Measurements from ENCODE around the gene PRG3. TPM values are rescaled to one million over a fixed set of nuclear protein-coding genes. Genes with fewer than 3 reads are reported as not detected.

Gene PRG3
- total and polyA plus RNA-seq, 2 experiments from 2014 or later: not detected

DNA sequence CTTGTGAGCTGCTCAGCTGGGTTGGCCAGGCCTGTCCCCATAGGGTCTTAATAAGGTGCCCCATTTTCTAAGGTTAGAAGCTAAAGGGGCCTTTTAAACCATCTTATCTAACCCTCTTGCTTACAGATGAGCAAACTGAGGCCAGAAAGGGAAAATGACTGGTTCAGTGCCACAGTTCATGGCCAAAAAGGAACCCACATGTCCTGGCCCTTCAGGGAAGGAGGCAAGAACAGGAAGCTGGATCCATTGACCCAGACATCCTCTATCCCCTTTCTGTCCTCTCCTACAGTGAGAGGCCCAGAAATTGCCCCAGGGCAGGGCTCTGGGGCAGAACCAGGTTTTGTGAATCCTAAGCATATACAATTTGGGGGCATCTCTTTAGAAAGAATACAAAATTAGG, 10.0 kb downstream of the PRG3 start:
- H3K9ac ChIP-seq: no peak overlapping the region
- H3K4me2 ChIP-seq (ENCODE audit: unreplicated experiment): no peak overlapping the region
- DNase-seq: no peak
- H3K79me2 ChIP-seq (ENCODE audit: insufficient read depth): no peaks in the 10 kb centered on the region
- H3K27me3 ChIP-seq (replicated peaks; ENCODE audit: insufficient read depth): no peaks in the 10 kb centered on the region
- no peaks in the 10 kb centered on the region for H3K9me2 ChIP-seq (ENCODE audit: insufficient read depth)
- in situ Hi-C loops (cut with MboI): no loop called here
- TF ChIP-seq EZH2 (IDR thresholded peaks at IDR 0.05; ENCODE audit: insufficient read depth, poor library complexity, severe bottlenecking) (no peak), EZH2phosphoT487 (IDR thresholded peaks at IDR 0.05; ENCODE audit: insufficient read depth, low read depth) (no peak)
- no peak overlapping the region for H3K4me3 ChIP-seq
- H3F3A ChIP-seq (ENCODE audit: insufficient read depth): no peaks in the 10 kb centered on the region
- H3K36me3 ChIP-seq (ENCODE audit: low read depth): no peaks in the 10 kb centered on the region
- H3K4me1 ChIP-seq (ENCODE audit: insufficient read depth): peaks cover 7% of the 10 kb centered on the region; the same call in 1 of the 2 replicates
- H4K20me1 ChIP-seq (ENCODE audit: insufficient read depth): no peaks in the 10 kb centered on the region
- H3K9me3 ChIP-seq (ENCODE audit: low read depth): no peaks in the 10 kb centered on the region
- no peak overlapping the region for H3K27ac ChIP-seq
- H2AFZ ChIP-seq: peak overlapping the region; percentile 25; the same call in 1 of the 2 replicates

DNA sequence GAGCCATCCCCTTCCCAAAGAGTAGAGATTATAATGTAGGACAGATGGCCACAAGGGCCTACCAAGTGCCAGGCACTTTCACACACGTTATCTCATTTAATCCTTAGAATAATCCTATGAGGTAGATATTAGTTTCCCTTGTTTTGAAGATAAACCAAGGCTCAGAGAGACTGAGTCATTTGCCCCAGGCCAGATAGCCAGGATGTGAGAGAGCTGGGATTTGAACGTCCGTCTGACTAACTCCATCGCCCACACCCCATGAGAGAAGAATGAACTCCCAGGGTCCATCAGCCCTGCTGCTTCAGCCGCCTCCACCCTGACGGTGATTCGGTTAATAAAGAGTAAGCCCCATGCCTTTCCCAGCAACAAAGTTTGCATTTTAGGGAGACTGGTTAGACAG, 10.7 kb downstream of the PRG3 start:
- WGBS, 2 experiments (ENCODE audit: low coverage in 1 of 2, low lambda C conversion rate in 2 of 2, missing lambda C conversion rate in 2 of 2): 15 to 19% methylated on average over 7 of the region's 7 CpGs
- H3K9ac ChIP-seq: 0 out of 2 replicates have a peak overlapping the region, but pooled peaks have one; percentile 19
- H3K36me3 ChIP-seq (ENCODE audit: low read depth): no peaks in the 10 kb centered on the region
- no peaks in the 10 kb centered on the region for H3K27me3 ChIP-seq (replicated peaks; ENCODE audit: insufficient read depth)
- H4K20me1 ChIP-seq (ENCODE audit: insufficient read depth): no peaks in the 10 kb centered on the region
- H3K4me2 ChIP-seq (ENCODE audit: unreplicated experiment): no peak overlapping the region
- no peaks in the 10 kb centered on the region for H3K9me2 ChIP-seq (ENCODE audit: insufficient read depth)
- H3F3A ChIP-seq (ENCODE audit: insufficient read depth): no peaks in the 10 kb centered on the region
- H3K4me3 ChIP-seq: no peak overlapping the region
- TF ChIP-seq EZH2phosphoT487 (IDR thresholded peaks at IDR 0.05; ENCODE audit: insufficient read depth, low read depth): no peak
- no peak for TF ChIP-seq EZH2 (IDR thresholded peaks at IDR 0.05; ENCODE audit: insufficient read depth, poor library complexity, severe bottlenecking)
- H3K27ac ChIP-seq: peak overlapping the region; percentile 58
- H3K4me1 ChIP-seq (ENCODE audit: insufficient read depth): peaks cover 7% of the 10 kb centered on the region; the same call in 1 of the 2 replicates
- in situ Hi-C loops (cut with MboI): no loop called here
- H2AFZ ChIP-seq: peak overlapping the region; percentile 25
- no peaks in the 10 kb centered on the region for H3K79me2 ChIP-seq (ENCODE audit: insufficient read depth)
- peak; percentile 91 for DNase-seq
- H3K9me3 ChIP-seq (ENCODE audit: low read depth): no peaks in the 10 kb centered on the region

DNA sequence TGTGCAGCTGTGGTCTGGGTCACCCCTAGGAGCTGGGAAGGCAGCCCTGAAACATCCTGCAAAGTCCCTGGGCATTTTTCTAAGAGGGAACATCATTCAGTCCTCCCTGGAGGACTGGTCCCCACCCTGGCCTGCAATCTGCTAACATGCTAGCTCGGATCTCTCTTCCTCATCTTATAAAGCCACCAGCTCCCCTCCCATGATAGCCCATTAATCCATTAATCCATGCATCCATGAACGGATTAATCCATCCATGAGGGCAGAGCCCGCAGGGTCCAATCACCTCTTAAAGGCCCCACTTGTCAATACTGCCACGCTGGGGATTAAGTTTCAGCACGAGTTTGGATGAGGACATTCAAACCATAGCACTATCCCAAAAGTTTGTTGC, 12.1 kb downstream of the PRG3 start:
- in situ Hi-C loops (cut with MboI): no loop called here
- no peaks in the 10 kb centered on the region for H3K9me3 ChIP-seq (ENCODE audit: low read depth)
- no peaks in the 10 kb centered on the region for H3K79me2 ChIP-seq (ENCODE audit: insufficient read depth)
- 59 to 60% methylated on average over 5 of the region's 5 CpGs for WGBS, 2 experiments (ENCODE audit: low coverage in 1 of 2, low lambda C conversion rate in 2 of 2, missing lambda C conversion rate in 2 of 2)
- TF ChIP-seq EZH2 (IDR thresholded peaks at IDR 0.05; ENCODE audit: insufficient read depth, poor library complexity, severe bottlenecking) (no peak), EZH2phosphoT487 (IDR thresholded peaks at IDR 0.05; ENCODE audit: insufficient read depth, low read depth) (no peak)
- no peak overlapping the region for H3K4me3 ChIP-seq
- H3K36me3 ChIP-seq (ENCODE audit: low read depth): no peaks in the 10 kb centered on the region
- no peaks in the 10 kb centered on the region for H4K20me1 ChIP-seq (ENCODE audit: insufficient read depth)
- H3K9me2 ChIP-seq (ENCODE audit: insufficient read depth): no peaks in the 10 kb centered on the region
- H3F3A ChIP-seq (ENCODE audit: insufficient read depth): no peaks in the 10 kb centered on the region
- H3K27ac ChIP-seq: no peak overlapping the region
- no peak for DNase-seq
- H3K9ac ChIP-seq: no peak overlapping the region
- no peak overlapping the region for H2AFZ ChIP-seq
- H3K4me2 ChIP-seq (ENCODE audit: unreplicated experiment): no peak overlapping the region
- H3K27me3 ChIP-seq (replicated peaks; ENCODE audit: insufficient read depth): no peaks in the 10 kb centered on the region
- H3K4me1 ChIP-seq (ENCODE audit: insufficient read depth): peaks cover 7% of the 10 kb centered on the region; the same call in 1 of the 2 replicates

DNA sequence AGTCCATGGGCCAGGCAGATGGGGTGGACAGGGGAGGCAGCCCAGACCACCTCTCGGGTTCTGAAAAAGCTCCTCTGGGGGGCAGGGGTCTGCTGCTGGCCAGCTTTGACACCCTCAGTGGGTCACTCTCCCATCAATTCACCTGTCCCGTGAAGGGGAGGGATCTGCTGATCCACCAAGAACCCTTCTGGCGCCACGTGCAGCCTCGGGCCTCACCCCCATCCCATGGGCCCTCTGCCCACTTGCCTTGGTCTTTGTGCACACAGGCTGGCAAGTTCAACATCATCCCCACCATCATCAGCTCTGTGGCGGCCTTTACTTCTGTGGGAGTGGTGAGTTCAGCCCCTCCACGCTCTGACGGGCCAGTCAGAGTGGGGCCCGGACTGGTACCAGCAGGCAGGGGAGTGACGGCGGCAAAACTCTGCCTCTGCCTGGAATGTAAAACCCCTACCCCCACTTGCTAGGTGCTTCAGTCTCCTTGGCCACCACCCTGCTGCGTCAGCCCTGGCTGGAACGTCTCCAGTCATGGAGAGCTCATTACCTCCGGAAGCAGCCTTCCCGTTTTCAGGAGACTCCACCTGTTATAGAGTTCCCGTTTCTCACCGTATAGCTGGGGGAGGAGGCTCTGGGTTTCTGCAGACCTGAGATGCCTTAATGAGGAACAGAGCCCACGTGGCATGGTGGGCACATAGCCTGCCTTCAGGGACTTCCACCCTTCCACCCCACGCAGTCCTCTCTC, 12.7 kb downstream of the PRG3 start:
- H3K9me3 ChIP-seq (ENCODE audit: low read depth): no peaks in the 10 kb centered on the region
- H2AFZ ChIP-seq: no peak overlapping the region
- H3K36me3 ChIP-seq (ENCODE audit: low read depth): no peaks in the 10 kb centered on the region
- TF ChIP-seq EZH2phosphoT487 (IDR thresholded peaks at IDR 0.05; ENCODE audit: insufficient read depth, low read depth) (no peak), EZH2 (IDR thresholded peaks at IDR 0.05; ENCODE audit: insufficient read depth, poor library complexity, severe bottlenecking) (no peak)
- no peak overlapping the region for H3K27ac ChIP-seq
- no peak overlapping the region for H3K9ac ChIP-seq
- no peak overlapping the region for H3K4me2 ChIP-seq (ENCODE audit: unreplicated experiment)
- H3K4me3 ChIP-seq: no peak overlapping the region
- in situ Hi-C loops (cut with MboI): no loop called here
- no peaks in the 10 kb centered on the region for H4K20me1 ChIP-seq (ENCODE audit: insufficient read depth)
- WGBS, 2 experiments (ENCODE audit: low coverage in 1 of 2, low lambda C conversion rate in 2 of 2, missing lambda C conversion rate in 2 of 2): 64 to 70% methylated on average over 19 of the region's 19 CpGs
- no peaks in the 10 kb centered on the region for H3K79me2 ChIP-seq (ENCODE audit: insufficient read depth)
- H3K4me1 ChIP-seq (ENCODE audit: insufficient read depth): peaks cover 7% of the 10 kb centered on the region; the same call in 1 of the 2 replicates
- no peaks in the 10 kb centered on the region for H3K9me2 ChIP-seq (ENCODE audit: insufficient read depth)
- no peaks in the 10 kb centered on the region for H3K27me3 ChIP-seq (replicated peaks; ENCODE audit: insufficient read depth)
- no peaks in the 10 kb centered on the region for H3F3A ChIP-seq (ENCODE audit: insufficient read depth)
- DNase-seq: no peak
